Sigmoid colon (tissue), 4 donors: Measurements from ENCODE around the gene RETNLB.

Experiments
- EP300 ChIP-seq, 4 donors: sonication (generic); formaldehyde crosslinking; IDR thresholded peaks; one replicate each; pipeline ENCODE4 v1.6.1; 2017; ENCODE audit warnings: antibody characterized with exemption in 4 of 4
- POLR2A ChIP-seq, 2 donors: fragments of 450-650 bp; IDR thresholded peaks; one replicate each; pipeline ENCODE4 v1.6.1; 2016; ENCODE audit warnings: antibody characterized with exemption in 2 of 2, mild to moderate bottlenecking in 2 of 2, moderate library complexity in 2 of 2
- POLR2AphosphoS5 ChIP-seq, 4 donors: sonication (generic); formaldehyde crosslinking; IDR thresholded peaks; one replicate each; pipeline ENCODE4 v1.6.1; 2017; ENCODE audit warnings: antibody characterized with exemption in 4 of 4
- TF ChIP-seq, protein P1 (sequence below), 4 experiments: fragments of 450-650 bp in 3 of 4; fragments of 200-600 bp in 1 of 4; IDR thresholded peaks; one replicate each; pipeline ENCODE4 v1.5.1; 2016 to 2019; ENCODE audit warnings: antibody characterized with exemption in 4 of 4, mild to moderate bottlenecking in 3 of 4, moderate library complexity in 2 of 4

DNA sequence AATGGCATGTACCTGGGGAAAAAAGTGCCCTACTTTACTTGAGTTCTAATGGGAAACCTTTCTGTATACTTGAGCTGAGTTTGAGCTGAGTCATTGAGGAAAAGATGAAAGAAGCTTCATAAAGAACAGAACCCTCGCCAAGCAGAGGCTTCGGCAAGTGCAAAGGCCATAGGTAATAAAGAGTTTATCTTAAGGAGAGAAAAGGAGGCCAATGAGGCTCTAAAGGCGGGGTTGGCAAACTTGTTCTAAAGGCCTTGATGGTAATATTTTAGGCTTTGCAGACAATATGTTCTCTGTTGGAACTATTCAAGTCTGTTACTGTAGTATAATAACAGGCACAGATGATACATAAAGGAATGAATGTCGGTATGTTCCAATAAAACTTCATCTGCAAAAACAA lies 47.8 kb upstream of the RETNLB start:
- TF ChIP-seq, protein P1, sequence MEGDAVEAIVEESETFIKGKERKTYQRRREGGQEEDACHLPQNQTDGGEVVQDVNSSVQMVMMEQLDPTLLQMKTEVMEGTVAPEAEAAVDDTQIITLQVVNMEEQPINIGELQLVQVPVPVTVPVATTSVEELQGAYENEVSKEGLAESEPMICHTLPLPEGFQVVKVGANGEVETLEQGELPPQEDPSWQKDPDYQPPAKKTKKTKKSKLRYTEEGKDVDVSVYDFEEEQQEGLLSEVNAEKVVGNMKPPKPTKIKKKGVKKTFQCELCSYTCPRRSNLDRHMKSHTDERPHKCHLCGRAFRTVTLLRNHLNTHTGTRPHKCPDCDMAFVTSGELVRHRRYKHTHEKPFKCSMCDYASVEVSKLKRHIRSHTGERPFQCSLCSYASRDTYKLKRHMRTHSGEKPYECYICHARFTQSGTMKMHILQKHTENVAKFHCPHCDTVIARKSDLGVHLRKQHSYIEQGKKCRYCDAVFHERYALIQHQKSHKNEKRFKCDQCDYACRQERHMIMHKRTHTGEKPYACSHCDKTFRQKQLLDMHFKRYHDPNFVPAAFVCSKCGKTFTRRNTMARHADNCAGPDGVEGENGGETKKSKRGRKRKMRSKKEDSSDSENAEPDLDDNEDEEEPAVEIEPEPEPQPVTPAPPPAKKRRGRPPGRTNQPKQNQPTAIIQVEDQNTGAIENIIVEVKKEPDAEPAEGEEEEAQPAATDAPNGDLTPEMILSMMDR (IDR thresholded peaks at IDR 0.05) = no peak
- no peak for TF ChIP-seq EP300 (IDR thresholded peaks at IDR 0.05)
- no peak for TF ChIP-seq POLR2AphosphoS5 (IDR thresholded peaks at IDR 0.05)
- TF ChIP-seq POLR2A (IDR thresholded peaks at IDR 0.05) = no peak
